Nephron (organoid): ENCODE measurements around the gene HMCN1.
A peak's percentile ranks its signal among the peaks of the same experiment; 100 is the strongest.

ENCODE experiments used
- H3K27ac Mint-ChIP-seq, 3 experiments: 2 replicates each; pipeline ENCODE4 v1.8.0; 2020; ENCODE audit warnings: mixed read lengths in 3 of 3, mild to moderate bottlenecking in 2 of 3, moderate library complexity in 1 of 3
- H3K27me3 Mint-ChIP-seq: 2 replicates; pipeline ENCODE4 v1.8.0; 2021; ENCODE audit warnings: low read depth, mild to moderate bottlenecking, moderate library complexity, mixed read lengths
- H3K36me3 Mint-ChIP-seq: 2 replicates; pipeline ENCODE4 v1.8.0; 2020; ENCODE audit warnings: low read depth, mixed read lengths
- H3K4me1 Mint-ChIP-seq: 2 replicates; pipeline ENCODE4 v1.8.0; 2020; ENCODE audit warnings: mixed read lengths
- H3K4me3 Mint-ChIP-seq, 3 experiments: 2 replicates each; pipeline ENCODE4 v1.8.0; 2020; ENCODE audit warnings: mild to moderate bottlenecking in 3 of 3, mixed read lengths in 3 of 3, moderate library complexity in 2 of 3
- H3K9me3 Mint-ChIP-seq: 2 replicates; pipeline ENCODE4 v1.8.0; 2020; ENCODE audit warnings: mixed read lengths
- CTCF ChIP-seq, 3 experiments: fragments of 200-600 bp; sonication (generic); IDR thresholded peaks; one replicate each; pipeline ENCODE4 v1.5.0; 2021; ENCODE audit warnings: antibody characterized with exemption in 3 of 3; ENCODE audit not compliant: unreplicated experiment in 3 of 3

The HMCN1 gene

GRCh38 chr1:186054932-186055331 lies 320.7 kb downstream of the HMCN1 start:
- TF ChIP-seq CTCF (IDR thresholded peaks at IDR 0.05; ENCODE audit: unreplicated experiment in 3 of 3), result no peak
- H3K4me3 Mint-ChIP-seq, result no peak overlapping the region
- H3K27ac Mint-ChIP-seq, result no peak overlapping the region
- no peaks in the 10 kb centered on the region for H3K36me3 Mint-ChIP-seq
- H3K9me3 Mint-ChIP-seq, result no peaks in the 10 kb centered on the region
- no peaks in the 10 kb centered on the region for H3K27me3 Mint-ChIP-seq
- no peaks in the 10 kb centered on the region for H3K4me1 Mint-ChIP-seq

GRCh38 chr1:186055846-186056245 lies 321.7 kb downstream of the HMCN1 start:
- H3K4me1 Mint-ChIP-seq, result no peaks in the 10 kb centered on the region
- H3K9me3 Mint-ChIP-seq, result no peaks in the 10 kb centered on the region
- no peak overlapping the region for H3K27ac Mint-ChIP-seq
- no peaks in the 10 kb centered on the region for H3K27me3 Mint-ChIP-seq
- TF ChIP-seq CTCF (IDR thresholded peaks at IDR 0.05; ENCODE audit: unreplicated experiment in 3 of 3), result no peak
- no peak overlapping the region for H3K4me3 Mint-ChIP-seq
- no peaks in the 10 kb centered on the region for H3K36me3 Mint-ChIP-seq

- no peak overlapping the region for H3K4me3 Mint-ChIP-seq
- H3K4me1 Mint-ChIP-seq, result no peaks in the 10 kb centered on the region
- H3K9me3 Mint-ChIP-seq, result no peaks in the 10 kb centered on the region
- TF ChIP-seq CTCF (IDR thresholded peaks at IDR 0.05; ENCODE audit: unreplicated experiment in 3 of 3), result no peak
- H3K27ac Mint-ChIP-seq, result no peak overlapping the region
- H3K36me3 Mint-ChIP-seq, result no peaks in the 10 kb centered on the region
- H3K27me3 Mint-ChIP-seq, result no peaks in the 10 kb centered on the region
Measured at GRCh38 chr1:186057086-186057485, 322.9 kb downstream of the HMCN1 start.

- H3K36me3 Mint-ChIP-seq, result no peaks in the 10 kb centered on the region
- no peaks in the 10 kb centered on the region for H3K27me3 Mint-ChIP-seq
- peak overlapping the region; percentile 50 to 62 (median 57) for H3K27ac Mint-ChIP-seq
- no peaks in the 10 kb centered on the region for H3K4me1 Mint-ChIP-seq
- TF ChIP-seq CTCF (IDR thresholded peaks at IDR 0.05; ENCODE audit: unreplicated experiment in 3 of 3), result no peak
- no peaks in the 10 kb centered on the region for H3K9me3 Mint-ChIP-seq
- H3K4me3 Mint-ChIP-seq, result no peak overlapping the region
Measured at GRCh38 chr1:186059311-186059710, 325.1 kb downstream of the HMCN1 start.

- Mint-ChIP-seq H3K4me3 (no peak overlapping the region), H3K4me1 (no peaks in the 10 kb centered on the region)
Measured at GRCh38 chr1:186059752-186060151, 325.6 kb downstream of the HMCN1 start.

More at GRCh38 chr1:186059752-186060151, 325.6 kb downstream of the HMCN1 start:
- TF ChIP-seq CTCF (IDR thresholded peaks at IDR 0.05; ENCODE audit: unreplicated experiment in 3 of 3), result no peak
- Mint-ChIP-seq H3K27ac (peak overlapping the region; percentile 50 to 62 (median 57)), H3K9me3 (no peaks in the 10 kb centered on the region), H3K27me3 (no peaks in the 10 kb centered on the region), H3K36me3 (no peaks in the 10 kb centered on the region)
